ENCODE measurements around the gene AKAP6.

AKAP6 gene

GRCh38 chr14:32627545-32628298, 298.6 kb downstream of the AKAP6 start:
- FAIRE-seq = no peak

- FAIRE-seq = no peak
These were observed 300.1 kb downstream of the AKAP6 start for GRCh38 chr14:32629236-32629635.

DNA sequence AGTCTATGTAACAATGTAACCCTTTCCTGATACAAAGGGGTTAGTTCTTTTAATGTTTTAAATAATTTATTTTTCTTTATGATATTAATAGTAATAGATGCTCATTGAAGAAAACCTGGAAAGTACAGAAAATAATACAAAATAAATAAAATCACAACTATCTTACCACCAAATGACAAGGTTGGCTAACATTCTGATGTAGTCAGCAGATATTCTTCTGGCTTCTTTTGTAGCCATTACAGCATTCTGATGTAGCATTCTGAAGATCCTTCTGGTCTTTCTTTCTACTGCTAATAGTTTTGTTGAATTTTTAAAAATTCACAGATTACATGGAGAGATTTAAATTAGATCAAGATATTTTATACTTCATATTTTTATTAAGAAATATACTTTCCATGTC, 301.6 kb downstream of the AKAP6 start:
- no peak for FAIRE-seq

GRCh38 chr14:32633224-32633859, 304.2 kb downstream of the AKAP6 start:
- FAIRE-seq = no peak

GRCh38 chr14:32633930-32634329, 304.8 kb downstream of the AKAP6 start:
- no peak for FAIRE-seq

DNA sequence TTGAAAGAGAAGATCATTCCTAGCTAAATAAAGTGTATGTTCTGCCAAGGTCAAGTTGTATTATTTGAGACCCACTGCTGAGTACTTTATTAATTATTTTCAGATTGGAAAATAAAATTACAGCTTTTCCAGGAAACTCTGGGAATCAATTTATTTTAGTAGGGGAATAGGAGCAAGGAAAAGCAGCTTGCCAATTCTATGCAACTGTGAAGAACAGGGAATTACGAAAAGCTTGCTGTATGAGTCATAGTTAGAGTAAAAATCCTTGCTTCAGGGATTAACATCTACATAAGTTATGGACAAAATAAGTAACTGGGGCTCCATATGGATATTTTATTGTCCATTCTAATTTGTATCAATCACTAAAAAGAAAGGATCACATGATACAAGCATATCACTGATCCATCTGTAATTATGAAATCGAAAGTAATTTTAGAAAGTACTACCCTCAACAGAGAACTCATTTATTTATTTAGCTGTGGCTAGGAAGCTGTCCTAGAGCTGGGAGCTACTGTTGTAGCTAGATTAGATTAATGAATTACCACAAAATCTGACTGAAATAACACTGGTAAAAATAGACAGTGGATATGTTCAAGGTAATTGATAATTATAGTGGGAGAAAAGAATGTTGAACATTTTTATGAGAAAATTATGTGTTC, 306.1 kb downstream of the AKAP6 start:
- FAIRE-seq = no peak

DNA sequence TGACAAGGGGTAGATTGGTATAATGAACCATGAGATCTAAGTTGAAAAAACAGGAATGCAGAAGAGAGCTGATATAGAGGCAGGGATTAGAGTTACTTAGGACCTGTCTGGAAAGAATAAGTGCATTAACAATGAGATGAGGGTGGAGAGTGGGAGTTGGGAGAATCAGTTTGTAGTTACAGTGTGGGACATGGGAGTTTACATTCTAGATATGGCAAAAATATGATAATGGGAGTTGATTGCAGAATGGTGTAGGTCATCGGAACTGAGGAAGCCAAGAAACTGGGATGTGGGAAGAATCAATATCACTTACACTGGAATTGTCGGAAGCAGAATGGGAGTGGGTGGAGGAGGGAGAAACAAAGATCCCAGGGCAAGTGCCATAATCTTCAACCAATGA, 308.5 kb downstream of the AKAP6 start:
- no peak for FAIRE-seq

DNA sequence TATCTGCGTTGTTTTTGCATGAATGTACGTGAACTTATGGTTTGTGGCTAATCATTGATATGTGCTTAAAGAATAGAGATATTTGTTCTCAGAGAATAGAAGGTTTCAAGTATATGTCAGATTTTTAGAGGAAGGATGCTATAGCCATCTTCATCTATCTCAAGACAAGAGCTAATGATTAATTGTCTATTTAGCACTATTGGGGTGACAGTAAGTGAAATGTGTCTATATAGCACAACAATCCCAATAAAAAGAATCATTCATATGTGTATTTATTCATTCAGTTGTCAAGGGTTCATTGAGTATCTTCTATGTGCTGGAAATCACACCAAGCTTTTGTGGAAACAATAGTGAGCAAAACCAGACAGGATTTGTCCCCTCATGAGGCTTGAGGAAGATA, 310.1 kb downstream of the AKAP6 start:
- no peak for FAIRE-seq

GRCh38 chr14:32645551-32645950, 316.5 kb downstream of the AKAP6 start:
- no peak for FAIRE-seq

DNA sequence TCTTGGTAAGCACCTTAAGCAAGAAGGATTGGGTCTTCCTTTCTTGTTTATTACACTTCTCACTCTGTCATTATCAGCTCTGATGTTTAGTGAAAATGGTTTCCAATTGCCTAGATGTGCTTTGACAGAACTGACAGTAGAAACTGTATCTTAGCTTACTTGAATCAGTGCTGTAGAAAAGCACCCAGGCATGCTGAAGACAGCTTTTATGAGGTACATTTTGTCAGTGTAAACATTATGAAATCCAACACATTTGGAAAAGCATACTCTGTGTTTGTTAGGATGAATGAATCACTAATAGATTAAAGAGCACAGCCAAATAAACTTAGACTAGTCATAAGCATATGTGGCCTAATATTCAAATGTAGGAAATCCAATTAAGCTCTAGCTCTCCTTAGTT, 319.3 kb downstream of the AKAP6 start:
- no peak for FAIRE-seq

- no peak for FAIRE-seq
These were observed 320.9 kb downstream of the AKAP6 start for GRCh38 chr14:32650030-32650429.

- FAIRE-seq = no peak
These were observed 321.6 kb downstream of the AKAP6 start for GRCh38 chr14:32650665-32651064.

DNA sequence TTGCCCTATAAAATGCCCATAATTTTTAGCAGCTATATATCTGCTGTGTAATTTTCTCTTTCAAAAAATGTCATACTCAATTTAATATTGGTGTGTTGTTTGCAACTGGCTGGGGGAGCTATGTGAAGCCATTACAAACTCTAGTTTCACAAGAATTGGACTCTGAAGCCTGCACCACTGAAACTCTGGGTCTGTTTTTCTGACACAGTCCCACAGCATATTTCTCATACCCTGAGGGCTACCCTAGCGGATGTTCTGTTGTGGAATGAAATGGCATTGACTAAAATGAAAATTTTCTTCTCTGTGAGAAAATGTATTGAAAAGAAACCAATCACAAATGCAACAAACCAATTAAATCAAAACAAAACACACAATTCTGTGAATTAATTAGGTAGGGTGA, 325.0 kb downstream of the AKAP6 start:
- no peak for FAIRE-seq

- FAIRE-seq = no peak
These were observed 327.5 kb downstream of the AKAP6 start for GRCh38 chr14:32656601-32657000.

GRCh38 chr14:32657081-32657480, 328.0 kb downstream of the AKAP6 start:
- no peak for FAIRE-seq

DNA sequence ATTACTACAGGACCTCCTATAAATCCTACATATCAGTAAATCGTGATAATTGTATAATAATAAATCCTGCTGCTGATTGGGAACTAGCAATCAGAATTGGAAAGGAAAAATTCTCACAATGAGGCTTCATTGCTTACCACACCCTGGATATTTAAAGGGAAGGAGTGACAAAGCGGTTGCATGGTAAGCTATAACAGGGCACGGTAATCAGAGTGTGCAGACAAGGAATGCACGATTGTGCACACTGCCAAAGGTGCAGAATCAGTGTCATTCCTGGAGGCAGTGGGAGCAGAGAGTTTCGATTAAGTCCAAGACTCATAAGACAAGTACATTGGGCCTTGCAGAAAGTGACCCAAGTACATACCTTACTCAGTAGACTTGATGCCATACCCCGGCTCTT, 332.1 kb downstream of the AKAP6 start:
- no peak for FAIRE-seq

DNA sequence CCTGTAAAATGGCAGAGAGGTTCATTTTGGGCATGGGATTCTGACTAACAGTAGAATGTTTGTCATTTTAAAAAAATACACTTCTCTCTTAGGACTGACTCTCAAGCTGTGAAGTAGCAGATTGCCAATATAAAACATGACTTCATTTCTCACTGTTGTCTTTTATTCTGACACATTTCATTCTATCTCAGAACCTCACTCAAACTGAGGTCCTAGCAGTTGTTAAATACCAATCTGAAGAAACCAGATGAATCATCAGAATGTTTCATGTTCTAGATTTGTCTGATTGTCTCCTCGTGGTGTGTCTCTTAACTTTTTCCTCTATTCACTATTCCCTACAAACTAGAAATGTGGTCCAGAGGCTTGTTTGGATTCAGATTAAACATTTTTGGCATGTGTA, 333.1 kb downstream of the AKAP6 start:
- FAIRE-seq = no peak

DNA sequence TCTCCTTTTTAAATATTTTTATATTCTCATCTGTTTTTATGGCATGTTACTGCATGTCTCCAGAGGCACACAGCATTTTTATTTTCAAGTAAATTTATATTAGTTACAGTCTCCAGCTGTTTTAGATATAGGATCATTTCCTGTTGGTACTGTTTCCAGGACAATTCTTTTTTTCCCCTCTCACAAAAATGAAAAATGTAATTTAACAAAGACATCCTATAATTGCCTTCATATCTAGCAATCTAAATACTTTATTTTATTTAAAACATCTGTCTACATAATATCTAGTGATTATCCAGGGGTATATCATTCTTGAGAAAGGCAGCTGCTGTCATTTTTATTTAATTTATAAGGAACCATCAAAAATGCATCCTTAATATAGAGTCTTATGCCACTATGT, 337.2 kb downstream of the AKAP6 start:
- no peak for FAIRE-seq

DNA sequence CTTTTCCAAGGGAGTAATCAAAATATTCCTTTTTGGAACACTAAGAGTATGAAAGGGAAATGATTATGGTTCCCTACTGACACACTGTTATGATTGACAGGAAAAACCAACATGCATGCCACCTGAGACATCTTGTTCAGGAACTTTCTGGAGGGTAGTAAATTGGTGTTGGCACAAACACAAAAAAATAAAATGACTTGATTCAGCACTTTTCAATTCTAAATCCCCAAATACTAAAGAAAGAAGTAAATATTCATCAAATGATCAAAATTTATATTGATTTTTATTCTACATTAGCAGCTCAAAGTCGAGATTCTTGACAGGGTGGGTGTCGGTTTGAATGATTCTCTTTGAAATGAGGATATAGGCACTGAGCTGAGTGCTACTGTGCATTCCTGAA, 338.2 kb downstream of the AKAP6 start:
- no peak for FAIRE-seq

DNA sequence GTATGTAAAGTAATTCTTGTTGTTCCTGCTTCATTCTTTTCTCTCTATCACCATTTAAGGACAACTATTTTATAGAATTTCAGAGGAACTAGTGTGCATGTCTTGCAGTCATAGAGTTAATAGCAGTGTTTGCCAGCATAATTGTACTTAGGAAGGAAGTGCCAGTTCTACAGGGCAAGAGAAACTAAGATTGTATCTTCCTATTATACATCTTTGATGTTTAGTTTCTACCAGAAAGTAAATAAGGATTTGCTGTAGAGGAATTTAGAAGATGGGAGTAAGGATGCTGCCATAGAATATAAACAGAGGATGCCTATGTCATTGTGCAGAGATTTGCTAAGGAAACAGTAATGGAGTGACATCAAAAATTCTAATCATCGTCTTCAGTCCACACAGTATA, 338.7 kb downstream of the AKAP6 start:
- FAIRE-seq = no peak

GRCh38 chr14:32669391-32669790, 340.3 kb downstream of the AKAP6 start:
- no peak for FAIRE-seq

- FAIRE-seq = no peak
These were observed 346.3 kb downstream of the AKAP6 start for GRCh38 chr14:32675433-32675832.

DNA sequence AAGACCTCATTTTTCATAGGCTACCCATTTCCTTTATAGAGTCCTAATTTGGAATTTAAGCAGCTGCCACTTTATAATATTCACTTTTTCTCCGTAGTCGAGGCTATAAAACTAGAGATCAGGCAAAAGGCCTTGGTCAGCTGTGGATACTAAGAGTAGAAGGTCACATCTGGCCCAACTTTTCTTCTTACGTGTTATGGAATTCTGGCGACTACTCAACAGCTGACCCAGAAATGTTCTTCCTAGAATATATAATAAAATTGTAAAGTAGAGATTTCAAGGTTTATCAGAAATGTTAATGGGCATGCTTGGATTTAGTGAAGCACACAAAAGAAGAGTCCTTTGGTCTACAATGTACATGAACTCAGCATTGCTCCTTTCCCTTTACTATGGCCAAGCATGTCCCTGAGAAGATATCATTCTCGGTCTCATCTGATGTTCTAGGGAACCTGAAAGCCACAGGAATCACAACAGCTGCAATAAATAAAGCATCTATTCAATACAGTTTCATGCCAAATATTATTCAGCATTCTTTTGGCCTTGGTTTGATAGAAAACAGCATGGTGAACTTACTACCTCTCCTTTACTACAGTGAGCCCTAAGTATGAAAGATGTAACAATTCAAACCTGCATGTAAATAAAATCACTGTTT, 348.2 kb downstream of the AKAP6 start:
- FAIRE-seq = no peak

- FAIRE-seq = no peak
These were observed 349.0 kb downstream of the AKAP6 start for GRCh38 chr14:32678088-32678487.
